ENCODE measurements around the gene ASIC4.

DNA sequence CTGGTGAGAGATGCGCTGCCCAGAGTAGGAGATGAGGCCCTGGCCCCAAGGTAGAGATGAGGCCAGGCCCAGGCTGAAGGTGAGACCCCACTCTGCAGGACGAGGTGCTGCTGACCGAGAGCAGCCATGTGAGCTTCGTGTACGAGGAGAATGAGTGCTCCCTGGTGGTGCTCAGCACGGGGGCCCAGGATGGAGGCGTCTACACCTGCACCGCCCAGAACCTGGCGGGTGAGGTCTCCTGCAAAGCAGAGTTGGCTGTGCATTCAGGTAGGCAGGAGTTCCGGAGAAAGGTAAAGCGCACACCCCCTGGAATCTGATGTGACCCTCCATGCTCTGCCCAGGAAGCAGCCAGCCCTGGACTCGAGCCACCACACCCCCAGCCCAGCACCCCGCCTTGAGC lies 37.1 kb upstream of the ASIC4 start:
- TF ChIP-seq, protein P1, sequence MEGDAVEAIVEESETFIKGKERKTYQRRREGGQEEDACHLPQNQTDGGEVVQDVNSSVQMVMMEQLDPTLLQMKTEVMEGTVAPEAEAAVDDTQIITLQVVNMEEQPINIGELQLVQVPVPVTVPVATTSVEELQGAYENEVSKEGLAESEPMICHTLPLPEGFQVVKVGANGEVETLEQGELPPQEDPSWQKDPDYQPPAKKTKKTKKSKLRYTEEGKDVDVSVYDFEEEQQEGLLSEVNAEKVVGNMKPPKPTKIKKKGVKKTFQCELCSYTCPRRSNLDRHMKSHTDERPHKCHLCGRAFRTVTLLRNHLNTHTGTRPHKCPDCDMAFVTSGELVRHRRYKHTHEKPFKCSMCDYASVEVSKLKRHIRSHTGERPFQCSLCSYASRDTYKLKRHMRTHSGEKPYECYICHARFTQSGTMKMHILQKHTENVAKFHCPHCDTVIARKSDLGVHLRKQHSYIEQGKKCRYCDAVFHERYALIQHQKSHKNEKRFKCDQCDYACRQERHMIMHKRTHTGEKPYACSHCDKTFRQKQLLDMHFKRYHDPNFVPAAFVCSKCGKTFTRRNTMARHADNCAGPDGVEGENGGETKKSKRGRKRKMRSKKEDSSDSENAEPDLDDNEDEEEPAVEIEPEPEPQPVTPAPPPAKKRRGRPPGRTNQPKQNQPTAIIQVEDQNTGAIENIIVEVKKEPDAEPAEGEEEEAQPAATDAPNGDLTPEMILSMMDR (IDR thresholded peaks at IDR 0.05): no peak
- TF ChIP-seq, protein P2, sequence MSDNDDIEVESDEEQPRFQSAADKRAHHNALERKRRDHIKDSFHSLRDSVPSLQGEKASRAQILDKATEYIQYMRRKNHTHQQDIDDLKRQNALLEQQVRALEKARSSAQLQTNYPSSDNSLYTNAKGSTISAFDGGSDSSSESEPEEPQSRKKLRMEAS (CRISPR knock-in tag; IDR thresholded peaks at IDR 0.05): no peak
- TF ChIP-seq RELA (CRISPR knock-in tag; IDR thresholded peaks at IDR 0.05; ENCODE audit: borderline replicate concordance) (no peak), NR2C2 (CRISPR knock-in tag; IDR thresholded peaks at IDR 0.05) (no peak), CREB1 (CRISPR knock-in tag; IDR thresholded peaks at IDR 0.05) (no peak), CBFB (CRISPR knock-in tag; IDR thresholded peaks at IDR 0.05; ENCODE audit: low read depth) (no peak), ZNF263 (CRISPR knock-in tag; IDR thresholded peaks at IDR 0.05; ENCODE audit: low read depth) (peak; percentile 97), SMAD3 (CRISPR knock-in tag; IDR thresholded peaks at IDR 0.05; ENCODE audit: borderline replicate concordance) (no peak)
- TF ChIP-seq, protein P3, sequence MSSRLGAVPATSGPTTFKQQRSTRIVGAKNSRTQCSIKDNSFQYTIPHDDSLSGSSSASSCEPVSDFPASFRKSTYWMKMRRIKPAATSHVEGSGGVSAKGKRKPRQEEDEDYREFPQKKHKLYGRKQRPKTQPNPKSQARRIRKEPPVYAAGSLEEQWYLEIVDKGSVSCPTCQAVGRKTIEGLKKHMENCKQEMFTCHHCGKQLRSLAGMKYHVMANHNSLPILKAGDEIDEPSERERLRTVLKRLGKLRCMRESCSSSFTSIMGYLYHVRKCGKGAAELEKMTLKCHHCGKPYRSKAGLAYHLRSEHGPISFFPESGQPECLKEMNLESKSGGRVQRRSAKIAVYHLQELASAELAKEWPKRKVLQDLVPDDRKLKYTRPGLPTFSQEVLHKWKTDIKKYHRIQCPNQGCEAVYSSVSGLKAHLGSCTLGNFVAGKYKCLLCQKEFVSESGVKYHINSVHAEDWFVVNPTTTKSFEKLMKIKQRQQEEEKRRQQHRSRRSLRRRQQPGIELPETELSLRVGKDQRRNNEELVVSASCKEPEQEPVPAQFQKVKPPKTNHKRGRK (CRISPR knock-in tag; IDR thresholded peaks at IDR 0.05; ENCODE audit: borderline replicate concordance): no peak
- TF ChIP-seq, protein P4, sequence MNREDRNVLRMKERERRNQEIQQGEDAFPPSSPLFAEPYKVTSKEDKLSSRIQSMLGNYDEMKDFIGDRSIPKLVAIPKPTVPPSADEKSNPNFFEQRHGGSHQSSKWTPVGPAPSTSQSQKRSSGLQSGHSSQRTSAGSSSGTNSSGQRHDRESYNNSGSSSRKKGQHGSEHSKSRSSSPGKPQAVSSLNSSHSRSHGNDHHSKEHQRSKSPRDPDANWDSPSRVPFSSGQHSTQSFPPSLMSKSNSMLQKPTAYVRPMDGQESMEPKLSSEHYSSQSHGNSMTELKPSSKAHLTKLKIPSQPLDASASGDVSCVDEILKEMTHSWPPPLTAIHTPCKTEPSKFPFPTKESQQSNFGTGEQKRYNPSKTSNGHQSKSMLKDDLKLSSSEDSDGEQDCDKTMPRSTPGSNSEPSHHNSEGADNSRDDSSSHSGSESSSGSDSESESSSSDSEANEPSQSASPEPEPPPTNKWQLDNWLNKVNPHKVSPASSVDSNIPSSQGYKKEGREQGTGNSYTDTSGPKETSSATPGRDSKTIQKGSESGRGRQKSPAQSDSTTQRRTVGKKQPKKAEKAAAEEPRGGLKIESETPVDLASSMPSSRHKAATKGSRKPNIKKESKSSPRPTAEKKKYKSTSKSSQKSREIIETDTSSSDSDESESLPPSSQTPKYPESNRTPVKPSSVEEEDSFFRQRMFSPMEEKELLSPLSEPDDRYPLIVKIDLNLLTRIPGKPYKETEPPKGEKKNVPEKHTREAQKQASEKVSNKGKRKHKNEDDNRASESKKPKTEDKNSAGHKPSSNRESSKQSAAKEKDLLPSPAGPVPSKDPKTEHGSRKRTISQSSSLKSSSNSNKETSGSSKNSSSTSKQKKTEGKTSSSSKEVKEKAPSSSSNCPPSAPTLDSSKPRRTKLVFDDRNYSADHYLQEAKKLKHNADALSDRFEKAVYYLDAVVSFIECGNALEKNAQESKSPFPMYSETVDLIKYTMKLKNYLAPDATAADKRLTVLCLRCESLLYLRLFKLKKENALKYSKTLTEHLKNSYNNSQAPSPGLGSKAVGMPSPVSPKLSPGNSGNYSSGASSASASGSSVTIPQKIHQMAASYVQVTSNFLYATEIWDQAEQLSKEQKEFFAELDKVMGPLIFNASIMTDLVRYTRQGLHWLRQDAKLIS (CRISPR knock-in tag; IDR thresholded peaks at IDR 0.05; ENCODE audit: borderline replicate concordance): no peak
- TF ChIP-seq, protein P5, sequence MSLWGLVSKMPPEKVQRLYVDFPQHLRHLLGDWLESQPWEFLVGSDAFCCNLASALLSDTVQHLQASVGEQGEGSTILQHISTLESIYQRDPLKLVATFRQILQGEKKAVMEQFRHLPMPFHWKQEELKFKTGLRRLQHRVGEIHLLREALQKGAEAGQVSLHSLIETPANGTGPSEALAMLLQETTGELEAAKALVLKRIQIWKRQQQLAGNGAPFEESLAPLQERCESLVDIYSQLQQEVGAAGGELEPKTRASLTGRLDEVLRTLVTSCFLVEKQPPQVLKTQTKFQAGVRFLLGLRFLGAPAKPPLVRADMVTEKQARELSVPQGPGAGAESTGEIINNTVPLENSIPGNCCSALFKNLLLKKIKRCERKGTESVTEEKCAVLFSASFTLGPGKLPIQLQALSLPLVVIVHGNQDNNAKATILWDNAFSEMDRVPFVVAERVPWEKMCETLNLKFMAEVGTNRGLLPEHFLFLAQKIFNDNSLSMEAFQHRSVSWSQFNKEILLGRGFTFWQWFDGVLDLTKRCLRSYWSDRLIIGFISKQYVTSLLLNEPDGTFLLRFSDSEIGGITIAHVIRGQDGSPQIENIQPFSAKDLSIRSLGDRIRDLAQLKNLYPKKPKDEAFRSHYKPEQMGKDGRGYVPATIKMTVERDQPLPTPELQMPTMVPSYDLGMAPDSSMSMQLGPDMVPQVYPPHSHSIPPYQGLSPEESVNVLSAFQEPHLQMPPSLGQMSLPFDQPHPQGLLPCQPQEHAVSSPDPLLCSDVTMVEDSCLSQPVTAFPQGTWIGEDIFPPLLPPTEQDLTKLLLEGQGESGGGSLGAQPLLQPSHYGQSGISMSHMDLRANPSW (CRISPR knock-in tag; conservative IDR thresholded peaks at IDR 0.05; ENCODE audit: low read depth): no peak
- TF ChIP-seq, protein P6, sequence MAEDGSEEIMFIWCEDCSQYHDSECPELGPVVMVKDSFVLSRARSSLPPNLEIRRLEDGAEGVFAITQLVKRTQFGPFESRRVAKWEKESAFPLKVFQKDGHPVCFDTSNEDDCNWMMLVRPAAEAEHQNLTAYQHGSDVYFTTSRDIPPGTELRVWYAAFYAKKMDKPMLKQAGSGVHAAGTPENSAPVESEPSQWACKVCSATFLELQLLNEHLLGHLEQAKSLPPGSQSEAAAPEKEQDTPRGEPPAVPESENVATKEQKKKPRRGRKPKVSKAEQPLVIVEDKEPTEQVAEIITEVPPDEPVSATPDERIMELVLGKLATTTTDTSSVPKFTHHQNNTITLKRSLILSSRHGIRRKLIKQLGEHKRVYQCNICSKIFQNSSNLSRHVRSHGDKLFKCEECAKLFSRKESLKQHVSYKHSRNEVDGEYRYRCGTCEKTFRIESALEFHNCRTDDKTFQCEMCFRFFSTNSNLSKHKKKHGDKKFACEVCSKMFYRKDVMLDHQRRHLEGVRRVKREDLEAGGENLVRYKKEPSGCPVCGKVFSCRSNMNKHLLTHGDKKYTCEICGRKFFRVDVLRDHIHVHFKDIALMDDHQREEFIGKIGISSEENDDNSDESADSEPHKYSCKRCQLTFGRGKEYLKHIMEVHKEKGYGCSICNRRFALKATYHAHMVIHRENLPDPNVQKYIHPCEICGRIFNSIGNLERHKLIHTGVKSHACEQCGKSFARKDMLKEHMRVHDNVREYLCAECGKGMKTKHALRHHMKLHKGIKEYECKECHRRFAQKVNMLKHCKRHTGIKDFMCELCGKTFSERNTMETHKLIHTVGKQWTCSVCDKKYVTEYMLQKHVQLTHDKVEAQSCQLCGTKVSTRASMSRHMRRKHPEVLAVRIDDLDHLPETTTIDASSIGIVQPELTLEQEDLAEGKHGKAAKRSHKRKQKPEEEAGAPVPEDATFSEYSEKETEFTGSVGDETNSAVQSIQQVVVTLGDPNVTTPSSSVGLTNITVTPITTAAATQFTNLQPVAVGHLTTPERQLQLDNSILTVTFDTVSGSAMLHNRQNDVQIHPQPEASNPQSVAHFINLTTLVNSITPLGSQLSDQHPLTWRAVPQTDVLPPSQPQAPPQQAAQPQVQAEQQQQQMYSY (CRISPR knock-in tag; IDR thresholded peaks at IDR 0.05): no peak

All from WTC11 (cell line).